Thyroid gland (tissue), 4 donors: Measurements from ENCODE around the gene MAF.

Experiments used
- CTCF ChIP-seq, 6 experiments: fragments of 200-600 bp in 3 of 6; fragments of 450-650 bp in 3 of 6; sonication (generic) in 3 of 6; IDR thresholded peaks; one replicate each; pipeline ENCODE4 v1.5.1; 2016 to 2019; ENCODE audit warnings: antibody characterized with exemption in 6 of 6, mild to moderate bottlenecking in 2 of 6, inconsistent platforms in 1 of 6, moderate library complexity in 1 of 6
- POLR2A ChIP-seq, 2 donors: fragments of 450-650 bp; IDR thresholded peaks; one replicate each; pipeline ENCODE4 v1.6.1; 2017; ENCODE audit warnings: antibody characterized with exemption in 2 of 2, mild to moderate bottlenecking in 2 of 2, moderate library complexity in 1 of 2

GRCh38 chr16:79593074-79593531, 7.4 kb downstream of the MAF start:
- TF ChIP-seq CTCF (IDR thresholded peaks at IDR 0.05): no peak
- peak in 1 of 2 donors; percentile 31 for TF ChIP-seq POLR2A (IDR thresholded peaks at IDR 0.05)
